OCI-LY3 (cell line): ENCODE data around the gene EFNA2.

ENCODE experiments used
- H2AFZ ChIP-seq: fragments of 200-600, 300-600 bp; shearing (Covaris generic); 2 replicates; pipeline ENCODE4 v1.6.0; 2014; ENCODE audit warnings: antibody characterized with exemption, low read depth, low read length
- H3K27ac ChIP-seq: fragments of 200-600, 300-600 bp; sonication (generic); 2 replicates; pipeline ENCODE4 v1.5.1; 2014; ENCODE audit warnings: mild to moderate bottlenecking, low read length, moderate library complexity, mixed read lengths
- H3K27me3 ChIP-seq: fragments of 200-600, 300-600 bp; sonication (generic); 2 replicates; pipeline ENCODE4 v1.6.1; 2014; ENCODE audit warnings: low read depth, low read length, mixed read lengths
- H3K36me3 ChIP-seq: fragments of 200-600, 300-600 bp; sonication (generic); replicated peaks from 2 replicates; pipeline ENCODE3; 2014; ENCODE audit warnings: low read depth, low read length, mixed read lengths
- H3K4me1 ChIP-seq: fragments of 300-600, 200-600 bp; sonication (generic); 2 replicates; pipeline ENCODE4 v1.6.1; 2014; ENCODE audit warnings: low read length, mixed read lengths
- H3K4me2 ChIP-seq: fragments of 200-600, 300-600 bp; sonication (generic); 2 replicates; pipeline ENCODE4 v1.6.1; 2014; ENCODE audit warnings: low read length, mixed read lengths
- H3K4me3 ChIP-seq: fragments of 300-600, 200-600 bp; sonication (generic); 2 replicates; pipeline ENCODE4 v1.5.1; 2014; ENCODE audit warnings: antibody characterized with exemption, mild to moderate bottlenecking, low read length, moderate library complexity
- H3K79me2 ChIP-seq: fragments of 300-600, 200-600 bp; shearing (Covaris generic); 2 replicates; pipeline ENCODE4 v1.6.1; 2014; ENCODE audit warnings: mild to moderate bottlenecking, low read length, mixed read lengths
- H3K9ac ChIP-seq: fragments of 300-600, 200-600 bp; shearing (Covaris generic); 2 replicates; pipeline ENCODE4 v1.6.0; 2014; ENCODE audit warnings: mild to moderate bottlenecking, low read length, moderate library complexity
- H3K9me3 ChIP-seq: fragments of 200-600, 300-600 bp; shearing (Covaris generic); 2 replicates; pipeline ENCODE4 v1.6.1; 2014; ENCODE audit warnings: low read length, mixed read lengths; ENCODE audit not compliant: insufficient read depth
- H4K20me1 ChIP-seq: fragments of 200-600, 300-600 bp; sonication (generic); 2 replicates; pipeline ENCODE4 v1.6.1; 2016; ENCODE audit warnings: low read length, mixed read lengths; ENCODE audit not compliant: insufficient read depth
- EZH2phosphoT487 ChIP-seq: fragments of 200-600 bp; shearing (Covaris generic); IDR thresholded peaks from 2 replicates; pipeline ENCODE4 v1.6.1; 2018; ENCODE audit warnings: antibody characterized with exemption, mixed run types, low read depth
- TF ChIP-seq, protein P1 (sequence below): fragments of 200-600, 300-600 bp; sonication (generic); IDR thresholded peaks from 2 replicates; pipeline ENCODE4 v1.5.1; 2014; ENCODE audit warnings: antibody characterized with exemption, low read length, low read depth

EFNA2 gene

GRCh38 chr19:1264801-1265614, 20.7 kb upstream of the EFNA2 start:
- no peak overlapping the region for H2AFZ ChIP-seq
- no peak overlapping the region for H3K9ac ChIP-seq
- no peak overlapping the region for H3K4me2 ChIP-seq
- no peak overlapping the region for H3K27ac ChIP-seq
- no peak overlapping the region for H3K4me3 ChIP-seq
- H4K20me1 ChIP-seq = peaks cover 4% of the 10 kb centered on the region
- peaks cover 15% of the 10 kb centered on the region for H3K27me3 ChIP-seq
- TF ChIP-seq, protein P1, sequence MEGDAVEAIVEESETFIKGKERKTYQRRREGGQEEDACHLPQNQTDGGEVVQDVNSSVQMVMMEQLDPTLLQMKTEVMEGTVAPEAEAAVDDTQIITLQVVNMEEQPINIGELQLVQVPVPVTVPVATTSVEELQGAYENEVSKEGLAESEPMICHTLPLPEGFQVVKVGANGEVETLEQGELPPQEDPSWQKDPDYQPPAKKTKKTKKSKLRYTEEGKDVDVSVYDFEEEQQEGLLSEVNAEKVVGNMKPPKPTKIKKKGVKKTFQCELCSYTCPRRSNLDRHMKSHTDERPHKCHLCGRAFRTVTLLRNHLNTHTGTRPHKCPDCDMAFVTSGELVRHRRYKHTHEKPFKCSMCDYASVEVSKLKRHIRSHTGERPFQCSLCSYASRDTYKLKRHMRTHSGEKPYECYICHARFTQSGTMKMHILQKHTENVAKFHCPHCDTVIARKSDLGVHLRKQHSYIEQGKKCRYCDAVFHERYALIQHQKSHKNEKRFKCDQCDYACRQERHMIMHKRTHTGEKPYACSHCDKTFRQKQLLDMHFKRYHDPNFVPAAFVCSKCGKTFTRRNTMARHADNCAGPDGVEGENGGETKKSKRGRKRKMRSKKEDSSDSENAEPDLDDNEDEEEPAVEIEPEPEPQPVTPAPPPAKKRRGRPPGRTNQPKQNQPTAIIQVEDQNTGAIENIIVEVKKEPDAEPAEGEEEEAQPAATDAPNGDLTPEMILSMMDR = no peak
- TF ChIP-seq EZH2phosphoT487 = no peak
- peaks cover 8% of the 10 kb centered on the region for H3K79me2 ChIP-seq
- H3K36me3 ChIP-seq = peaks cover 4% of the 10 kb centered on the region
- H3K9me3 ChIP-seq = no peaks in the 10 kb centered on the region
- H3K4me1 ChIP-seq = peaks cover 49% of the 10 kb centered on the region

GRCh38 chr19:1265615-1266128, 20.0 kb upstream of the EFNA2 start:
- no peak for TF ChIP-seq EZH2phosphoT487
- TF ChIP-seq, protein P1 = no peak
- Histone ChIP-seq H2AFZ (no peak overlapping the region), H3K27ac (no peak overlapping the region), H3K36me3 (peaks cover 10% of the 10 kb centered on the region), H3K9ac (peak overlapping the region; percentile 57; the same call in 1 of the 2 replicates), H3K79me2 (peaks cover 15% of the 10 kb centered on the region), H3K27me3 (peaks cover 15% of the 10 kb centered on the region), H3K4me2 (peak overlapping the region; percentile 97), H3K4me1 (peaks cover 50% of the 10 kb centered on the region), H4K20me1 (peaks cover 11% of the 10 kb centered on the region), H3K9me3 (no peaks in the 10 kb centered on the region), H3K4me3 (peak overlapping the region; percentile 78)

DNA sequence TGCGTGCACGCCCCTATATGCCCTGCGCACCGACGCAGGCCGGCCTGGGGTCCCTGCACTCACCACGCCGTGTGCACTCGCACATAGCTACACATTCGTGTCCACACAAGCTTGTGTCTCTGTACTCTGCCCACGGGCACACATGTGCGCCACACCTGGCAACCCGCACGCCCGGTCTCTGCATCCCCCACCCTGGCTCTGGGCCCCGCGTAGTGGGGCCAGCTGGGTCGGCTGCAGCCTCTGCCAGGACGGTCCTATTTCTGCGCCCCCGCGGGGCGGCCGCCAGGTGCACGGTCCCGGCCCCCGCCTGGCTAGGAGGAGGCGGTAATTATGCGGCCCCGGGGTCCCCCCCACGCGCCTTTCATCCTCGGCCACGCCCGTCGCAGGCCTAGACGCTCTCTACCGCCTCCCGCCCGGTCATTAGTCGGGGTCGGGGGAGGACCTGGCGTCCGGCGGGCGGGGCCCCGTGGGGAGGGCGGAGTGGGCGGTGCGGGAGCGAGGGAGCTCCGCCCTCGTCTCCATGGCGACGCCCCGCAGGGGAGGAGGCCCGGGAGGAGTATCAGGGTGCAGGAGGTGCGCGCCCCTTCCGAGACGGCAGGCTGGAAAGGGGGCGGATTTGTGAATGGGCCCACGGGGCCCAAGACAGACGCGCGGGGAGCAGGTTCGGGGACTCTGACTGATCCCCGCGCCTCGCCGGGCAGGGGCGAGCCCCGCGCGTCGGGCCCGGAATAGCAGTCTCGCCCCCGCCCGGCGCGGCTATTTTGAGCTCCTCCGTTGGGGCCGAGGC, 19.4 kb upstream of the EFNA2 start:
- Histone ChIP-seq H3K4me1 (peaks cover 53% of the 10 kb centered on the region), H3K79me2 (peaks cover 22% of the 10 kb centered on the region)
- TF ChIP-seq, protein P1 = no peak
- no peak for TF ChIP-seq EZH2phosphoT487

GRCh38 chr19:1266916-1267476, 18.7 kb upstream of the EFNA2 start:
- H3K27ac ChIP-seq = no peak overlapping the region
- H3K9me3 ChIP-seq = no peaks in the 10 kb centered on the region
- peaks cover 23% of the 10 kb centered on the region for H3K36me3 ChIP-seq
- peak overlapping the region; percentile 57 for H3K9ac ChIP-seq
- peak overlapping the region; percentile 97 for H3K4me2 ChIP-seq
- TF ChIP-seq, protein P1 = peak; percentile 93
- TF ChIP-seq EZH2phosphoT487 = no peak
- H3K79me2 ChIP-seq = peaks cover 28% of the 10 kb centered on the region
- peak overlapping the region; percentile 78 for H3K4me3 ChIP-seq
- H2AFZ ChIP-seq = 0 out of 2 replicates have a peak overlapping the region, but pooled peaks have one; percentile 4
- peaks cover 52% of the 10 kb centered on the region for H3K4me1 ChIP-seq
- H3K27me3 ChIP-seq = peaks cover 15% of the 10 kb centered on the region
- peaks cover 16% of the 10 kb centered on the region for H4K20me1 ChIP-seq

More for the DNA sequence above, 19.4 kb upstream of the EFNA2 start:
- H3K27ac ChIP-seq = no peak overlapping the region
- H3K27me3 ChIP-seq = peaks cover 15% of the 10 kb centered on the region
- H3K4me2 ChIP-seq = peak overlapping the region; percentile 97
- peaks cover 16% of the 10 kb centered on the region for H3K36me3 ChIP-seq
- peaks cover 16% of the 10 kb centered on the region for H4K20me1 ChIP-seq
- 0 out of 2 replicates have a peak overlapping the region, but pooled peaks have one; percentile 4 for H2AFZ ChIP-seq
- H3K9ac ChIP-seq = peak overlapping the region; percentile 57
- no peaks in the 10 kb centered on the region for H3K9me3 ChIP-seq
- peak overlapping the region; percentile 78 for H3K4me3 ChIP-seq
